Natural killer cell (primary cell): ENCODE results near the gene TIFAB. TPM values are rescaled to one million over a fixed set of nuclear protein-coding genes. Genes with fewer than 3 reads are reported as not detected.
A peak's percentile ranks its signal among the peaks of the same experiment; 100 is the strongest.

Experiments used
- ATAC-seq, 3 donors: fragments of 150-1000 bp in 2 of 3; fragments of 200-7000 bp in 1 of 3; cut with Tn5 transposase; 1 replicate in 1 of 3; 2 replicates in 2 of 3; pipeline ENCODE4 v1.10.0; 2021; ENCODE audit warnings: mild to moderate bottlenecking in 2 of 3, moderate library complexity in 2 of 3
- DNase-seq, 2 donors: peaks; one replicate each; pipeline versions ENCODE4 v3.0.0 to v3.0.0-alpha.2; 2013 to 2021; ENCODE audit warnings: mixed read lengths in 1 of 2
- H3K27ac ChIP-seq: one replicate; pipeline ENCODE4 v1.5.1; 2013; ENCODE audit warnings: mild to moderate bottlenecking, low read length
- H3K27me3 ChIP-seq: one replicate; pipeline ENCODE4 v1.6.1; 2013; ENCODE audit warnings: low read length; ENCODE audit not compliant: control insufficient read depth, insufficient read depth
- H3K36me3 ChIP-seq: one replicate; pipeline ENCODE4 v1.6.1; 2013; ENCODE audit warnings: low read length; ENCODE audit not compliant: control insufficient read depth, insufficient read depth
- H3K4me1 ChIP-seq: one replicate; pipeline ENCODE4 v1.6.1; 2013; ENCODE audit warnings: low read length; ENCODE audit not compliant: control insufficient read depth, insufficient read depth
- H3K4me3 ChIP-seq: one replicate; pipeline ENCODE4 v1.5.1; 2013; ENCODE audit warnings: low read length
- H3K9me3 ChIP-seq: one replicate; pipeline ENCODE4 v1.6.1; 2013; ENCODE audit warnings: low read length; ENCODE audit not compliant: control insufficient read depth, insufficient read depth
- H3K27ac Mint-ChIP-seq, 2 donors: one replicate each; pipeline ENCODE4 v1.8.0; 2022; ENCODE audit warnings: mild to moderate bottlenecking in 2 of 2, mixed read lengths in 2 of 2, moderate library complexity in 1 of 2
- H3K27me3 Mint-ChIP-seq, 2 donors: one replicate each; pipeline ENCODE4 v1.8.0; 2022; ENCODE audit warnings: low read depth in 2 of 2, mixed read lengths in 2 of 2
- H3K36me3 Mint-ChIP-seq: one replicate; pipeline ENCODE4 v1.8.0; 2022; ENCODE audit warnings: mixed read lengths
- H3K4me1 Mint-ChIP-seq, 2 donors: one replicate each; pipeline ENCODE4 v1.8.0; 2022; ENCODE audit warnings: mixed read lengths in 2 of 2
- H3K4me3 Mint-ChIP-seq: one replicate; pipeline ENCODE4 v1.8.0; 2022; ENCODE audit warnings: mild to moderate bottlenecking, moderate library complexity, mixed read lengths
- H3K9me3 Mint-ChIP-seq, 2 donors: one replicate each; pipeline ENCODE4 v1.8.0; 2022; ENCODE audit warnings: mixed read lengths in 2 of 2
- CTCF ChIP-seq: fragments of 200-600 bp; IDR thresholded peaks from one replicate; pipeline ENCODE4 v1.8.0; 2022; ENCODE audit warnings: antibody characterized with exemption
- WGBS: methylation state at CpG from one replicate; pipeline ENCODE4 v1.1.7; 2013; ENCODE audit warnings: missing lambda C conversion rate; ENCODE audit not compliant: insufficient coverage; 5-methylcytosine and 5-hydroxymethylcytosine counted together
- intact Hi-C: fragments of 100-400 bp; cut with micrococcal nuclease; formaldehyde crosslinking; loops from one replicate; pipeline ENCODE4 v1.14.2; 2022
- total RNA-seq, 4 donors: library from RNA; stranded (reverse); fragments of 120-200 nt in 1 of 4; gene quantifications; one replicate each; pipeline versions ENCODE4 v1.2.3 to v1.2.4, GENCODE V29; 2013 to 2022

TIFAB gene
- total RNA-seq, 3 donors from 2014 or later (not counting 1 experiment from before 2014, with no cell fraction given), result 0.05 to 0.21 TPM; not detected in 1

- Mint-ChIP-seq H3K4me3 (no peak overlapping the region), H3K27me3 (peaks cover 29 to 41% of the 10 kb centered on the region in 2 donors), H3K27ac (no peak overlapping the region), H3K9me3 (no peaks in the 10 kb centered on the region), H3K4me1 (peaks cover 5 to 6% of the 10 kb centered on the region in 2 donors), H3K36me3 (no peaks in the 10 kb centered on the region)
- Histone ChIP-seq H3K27ac (no peak overlapping the region), H3K9me3 (no peaks in the 10 kb centered on the region), H3K4me1 (peaks cover 9% of the 10 kb centered on the region), H3K27me3 (no peaks in the 10 kb centered on the region), H3K36me3 (no peaks in the 10 kb centered on the region), H3K4me3 (no peak overlapping the region)
- WGBS, result 91% methylated on average over 4 of the region's 4 CpGs
- intact Hi-C loops, result loop anchor here (5.0 kb wide), 1 partner anchor 99 kb away; no protein-coding TSS in a partner anchor
- DNase-seq, result no peak
- no peak for TF ChIP-seq CTCF
- no peak for ATAC-seq
Observed at GRCh38 chr5:135467871-135468485, 15.8 kb upstream of the TIFAB start.

GRCh38 chr5:135467051-135467625 lies 15.0 kb upstream of the TIFAB start:
- Mint-ChIP-seq H3K4me3 (no peak overlapping the region), H3K36me3 (no peaks in the 10 kb centered on the region), H3K27ac (no peak overlapping the region), H3K27me3 (peaks cover 29 to 41% of the 10 kb centered on the region in 2 donors), H3K4me1 (peaks cover 5 to 6% of the 10 kb centered on the region in 2 donors), H3K9me3 (no peaks in the 10 kb centered on the region)
- Histone ChIP-seq H3K27me3 (no peaks in the 10 kb centered on the region), H3K27ac (no peak overlapping the region), H3K4me1 (peaks cover 9% of the 10 kb centered on the region), H3K9me3 (no peaks in the 10 kb centered on the region), H3K36me3 (no peaks in the 10 kb centered on the region), H3K4me3 (no peak overlapping the region)
- ATAC-seq, result no peak
- WGBS, result 90% methylated on average over 15 of the region's 15 CpGs
- no peak for DNase-seq
- intact Hi-C loops, result loop anchor here (5.0 kb wide), 1 partner anchor 100 kb away; no protein-coding TSS in a partner anchor
- TF ChIP-seq CTCF, result no peak

GRCh38 chr5:135466178-135467050 lies 14.3 kb upstream of the TIFAB start:
- H3K27me3 ChIP-seq, result no peaks in the 10 kb centered on the region
- Mint-ChIP-seq H3K36me3 (no peaks in the 10 kb centered on the region), H3K9me3 (no peaks in the 10 kb centered on the region), H3K4me1 (peaks cover 5 to 6% of the 10 kb centered on the region in 2 donors), H3K27ac (no peak overlapping the region), H3K27me3 (peaks cover 29 to 41% of the 10 kb centered on the region in 2 donors), H3K4me3 (peak overlapping the region; percentile 47)
- 22% methylated on average over 43 of the region's 43 CpGs for WGBS
- TF ChIP-seq CTCF, result peak; percentile 57
- no peaks in the 10 kb centered on the region for H3K9me3 ChIP-seq
- DNase-seq (peak; percentile 48 to 73), ATAC-seq (peak; percentile 70 to 94 (median 90))
- intact Hi-C loops, result loop anchor here (1.0 to 5.0 kb wide), 2 partner anchors 86 to 101 kb away; no protein-coding TSS in a partner anchor
- peaks cover 9% of the 10 kb centered on the region for H3K4me1 ChIP-seq
- H3K27ac ChIP-seq, result no peak overlapping the region
- no peaks in the 10 kb centered on the region for H3K36me3 ChIP-seq
- no peak overlapping the region for H3K4me3 ChIP-seq
